SK-N-SH treated with all-trans-retinoic acid at 6 μM for 48 hours (cell line): ENCODE measurements around the gene SNRPE.

Experiments used
- ARNTL ChIP-seq: fragments of 450-650 bp; formaldehyde crosslinking; IDR thresholded peaks from 2 replicates; pipeline ENCODE4 v1.5.0; 2020; ENCODE audit warnings: low read depth, mild to moderate bottlenecking, moderate library complexity, borderline replicate concordance
- CREB5 ChIP-seq: fragments of 250-450 bp; sonication (Bioruptor Pico); IDR thresholded peaks from 2 replicates; pipeline ENCODE4 v1.5.1; 2020; ENCODE audit warnings: low read depth, mild to moderate bottlenecking, moderate library complexity
- GLIS3 ChIP-seq: fragments of 250-450 bp; sonication (Bioruptor Pico); IDR thresholded peaks from 2 replicates; pipeline ENCODE4 v1.5.0; 2020; ENCODE audit warnings: mild to moderate bottlenecking, moderate library complexity
- PATZ1 ChIP-seq: fragments of 250-450 bp; sonication (Bioruptor Pico); IDR thresholded peaks from 2 replicates; pipeline ENCODE4 v1.8.0; 2020; ENCODE audit warnings: mild to moderate bottlenecking, moderate library complexity, borderline replicate concordance
- PPARA ChIP-seq: fragments of 250-450 bp; sonication (Bioruptor Pico); IDR thresholded peaks from 2 replicates; pipeline ENCODE4 v1.5.0; 2020; ENCODE audit warnings: mild to moderate bottlenecking, borderline replicate concordance
- TOX ChIP-seq: fragments of 250-450 bp; sonication (Bioruptor Pico); IDR thresholded peaks from 2 replicates; pipeline ENCODE4 v1.8.0; 2021; ENCODE audit warnings: mild to moderate bottlenecking, moderate library complexity, borderline replicate concordance
- ZC3H10 ChIP-seq: fragments of 250-450 bp; sonication (Bioruptor Pico); IDR thresholded peaks from 2 replicates; pipeline ENCODE4 v1.5.1; 2021; ENCODE audit warnings: mild to moderate bottlenecking, moderate library complexity
- ZFP3 ChIP-seq: fragments of 250-450 bp; sonication (Bioruptor Pico); IDR thresholded peaks from 2 replicates; pipeline ENCODE4 v1.5.0; 2020; ENCODE audit warnings: mild to moderate bottlenecking, moderate library complexity
- ZNF70 ChIP-seq: fragments of 450-650 bp; formaldehyde crosslinking; IDR thresholded peaks from 2 replicates; pipeline ENCODE4 v1.5.0; 2020; ENCODE audit warnings: mild to moderate bottlenecking, moderate library complexity
- ZNF8 ChIP-seq: fragments of 450-650 bp; formaldehyde crosslinking; IDR thresholded peaks from 2 replicates; pipeline ENCODE4 v1.5.0; 2020; ENCODE audit warnings: mild to moderate bottlenecking, moderate library complexity
- TF ChIP-seq, protein P1 (sequence below): fragments of 250-450 bp; sonication (Bioruptor Pico); IDR thresholded peaks from 2 replicates; pipeline ENCODE4 v1.5.1; 2021; ENCODE audit warnings: mild to moderate bottlenecking, moderate library complexity
- TF ChIP-seq, protein P2 (sequence below): fragments of 250-450 bp; sonication (Bioruptor Pico); IDR thresholded peaks from 2 replicates; pipeline ENCODE4 v1.5.0; 2020; ENCODE audit warnings: mild to moderate bottlenecking, moderate library complexity

DNA sequence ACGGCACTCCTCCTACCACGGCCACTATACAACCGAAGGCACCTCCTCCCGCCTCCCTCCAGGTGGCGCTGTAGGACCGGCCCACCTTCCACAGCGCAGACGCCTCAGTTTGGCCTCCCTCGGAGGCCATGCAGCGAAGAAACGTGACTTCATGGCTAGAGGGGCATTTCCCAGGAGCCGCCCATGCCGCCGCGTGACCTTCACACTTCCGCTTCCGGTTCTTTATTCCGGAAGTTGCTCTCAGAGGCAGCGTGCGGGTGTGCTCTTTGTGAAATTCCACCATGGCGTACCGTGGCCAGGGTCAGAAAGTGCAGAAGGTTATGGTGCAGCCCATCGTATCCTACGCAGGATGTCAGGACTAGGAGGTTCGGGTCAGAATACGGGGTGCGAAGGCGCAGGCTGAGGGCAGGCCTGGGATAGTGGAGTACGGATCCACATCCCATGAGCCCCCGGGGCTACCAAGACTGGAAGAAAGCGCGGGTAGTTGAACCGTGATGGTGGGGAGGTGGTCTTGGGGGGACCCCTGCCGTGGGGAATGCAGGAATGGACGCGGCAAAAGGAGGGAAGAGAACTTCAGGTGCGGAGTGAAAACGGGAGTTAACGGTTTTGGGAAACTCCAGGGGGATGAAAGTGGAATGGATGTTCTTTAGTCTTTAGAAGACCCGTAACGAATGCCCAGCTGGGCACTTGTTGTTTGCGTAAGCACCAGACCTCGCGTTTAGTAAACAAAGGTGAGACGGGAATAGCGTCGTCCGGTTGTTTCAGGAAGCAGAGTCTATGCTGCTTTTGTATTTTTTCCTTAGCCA, at the start of gene SNRPE:
- TF ChIP-seq GLIS3 (CRISPR knock-in tag) (no peak), CREB5 (no peak), ZNF70 (no peak), TOX (peak; percentile 27), PPARA (CRISPR knock-in tag) (no peak), ZC3H10 (CRISPR knock-in tag) (no peak; the same call in none of the 2 replicates), PATZ1 (no peak), ZNF8 (peak; percentile 81), ZFP3 (CRISPR knock-in tag) (0 out of 2 replicates have a peak, but pooled peaks have one; percentile 40), ARNTL (peak; percentile 86)
- TF ChIP-seq, protein P1, sequence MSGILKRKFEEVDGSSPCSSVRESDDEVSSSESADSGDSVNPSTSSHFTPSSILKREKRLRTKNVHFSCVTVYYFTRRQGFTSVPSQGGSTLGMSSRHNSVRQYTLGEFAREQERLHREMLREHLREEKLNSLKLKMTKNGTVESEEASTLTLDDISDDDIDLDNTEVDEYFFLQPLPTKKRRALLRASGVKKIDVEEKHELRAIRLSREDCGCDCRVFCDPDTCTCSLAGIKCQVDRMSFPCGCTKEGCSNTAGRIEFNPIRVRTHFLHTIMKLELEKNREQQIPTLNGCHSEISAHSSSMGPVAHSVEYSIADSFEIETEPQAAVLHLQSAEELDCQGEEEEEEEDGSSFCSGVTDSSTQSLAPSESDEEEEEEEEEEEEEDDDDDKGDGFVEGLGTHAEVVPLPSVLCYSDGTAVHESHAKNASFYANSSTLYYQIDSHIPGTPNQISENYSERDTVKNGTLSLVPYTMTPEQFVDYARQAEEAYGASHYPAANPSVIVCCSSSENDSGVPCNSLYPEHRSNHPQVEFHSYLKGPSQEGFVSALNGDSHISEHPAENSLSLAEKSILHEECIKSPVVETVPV (CRISPR knock-in tag) = no peak
- TF ChIP-seq, protein P2, sequence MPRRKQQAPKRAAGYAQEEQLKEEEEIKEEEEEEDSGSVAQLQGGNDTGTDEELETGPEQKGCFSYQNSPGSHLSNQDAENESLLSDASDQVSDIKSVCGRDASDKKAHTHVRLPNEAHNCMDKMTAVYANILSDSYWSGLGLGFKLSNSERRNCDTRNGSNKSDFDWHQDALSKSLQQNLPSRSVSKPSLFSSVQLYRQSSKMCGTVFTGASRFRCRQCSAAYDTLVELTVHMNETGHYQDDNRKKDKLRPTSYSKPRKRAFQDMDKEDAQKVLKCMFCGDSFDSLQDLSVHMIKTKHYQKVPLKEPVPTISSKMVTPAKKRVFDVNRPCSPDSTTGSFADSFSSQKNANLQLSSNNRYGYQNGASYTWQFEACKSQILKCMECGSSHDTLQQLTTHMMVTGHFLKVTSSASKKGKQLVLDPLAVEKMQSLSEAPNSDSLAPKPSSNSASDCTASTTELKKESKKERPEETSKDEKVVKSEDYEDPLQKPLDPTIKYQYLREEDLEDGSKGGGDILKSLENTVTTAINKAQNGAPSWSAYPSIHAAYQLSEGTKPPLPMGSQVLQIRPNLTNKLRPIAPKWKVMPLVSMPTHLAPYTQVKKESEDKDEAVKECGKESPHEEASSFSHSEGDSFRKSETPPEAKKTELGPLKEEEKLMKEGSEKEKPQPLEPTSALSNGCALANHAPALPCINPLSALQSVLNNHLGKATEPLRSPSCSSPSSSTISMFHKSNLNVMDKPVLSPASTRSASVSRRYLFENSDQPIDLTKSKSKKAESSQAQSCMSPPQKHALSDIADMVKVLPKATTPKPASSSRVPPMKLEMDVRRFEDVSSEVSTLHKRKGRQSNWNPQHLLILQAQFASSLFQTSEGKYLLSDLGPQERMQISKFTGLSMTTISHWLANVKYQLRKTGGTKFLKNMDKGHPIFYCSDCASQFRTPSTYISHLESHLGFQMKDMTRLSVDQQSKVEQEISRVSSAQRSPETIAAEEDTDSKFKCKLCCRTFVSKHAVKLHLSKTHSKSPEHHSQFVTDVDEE (CRISPR knock-in tag) = peak; percentile 58; the same call in 1 of the 2 replicates
